LNCAP (cell line): ENCODE data around the gene LSM10.
A peak's percentile ranks its signal among the peaks of the same experiment; 100 is the strongest.

Source experiments
- TF ChIP-seq, protein P1 (sequence below): fragments of 450-650 bp; IDR thresholded peaks from 2 replicates; pipeline ENCODE4 v1.5.1; 2017; ENCODE audit warnings: mild to moderate bottlenecking

Gene LSM10

GRCh38 chr1:36382231-36382630, 15.5 kb downstream of the LSM10 start:
- TF ChIP-seq, protein P1, sequence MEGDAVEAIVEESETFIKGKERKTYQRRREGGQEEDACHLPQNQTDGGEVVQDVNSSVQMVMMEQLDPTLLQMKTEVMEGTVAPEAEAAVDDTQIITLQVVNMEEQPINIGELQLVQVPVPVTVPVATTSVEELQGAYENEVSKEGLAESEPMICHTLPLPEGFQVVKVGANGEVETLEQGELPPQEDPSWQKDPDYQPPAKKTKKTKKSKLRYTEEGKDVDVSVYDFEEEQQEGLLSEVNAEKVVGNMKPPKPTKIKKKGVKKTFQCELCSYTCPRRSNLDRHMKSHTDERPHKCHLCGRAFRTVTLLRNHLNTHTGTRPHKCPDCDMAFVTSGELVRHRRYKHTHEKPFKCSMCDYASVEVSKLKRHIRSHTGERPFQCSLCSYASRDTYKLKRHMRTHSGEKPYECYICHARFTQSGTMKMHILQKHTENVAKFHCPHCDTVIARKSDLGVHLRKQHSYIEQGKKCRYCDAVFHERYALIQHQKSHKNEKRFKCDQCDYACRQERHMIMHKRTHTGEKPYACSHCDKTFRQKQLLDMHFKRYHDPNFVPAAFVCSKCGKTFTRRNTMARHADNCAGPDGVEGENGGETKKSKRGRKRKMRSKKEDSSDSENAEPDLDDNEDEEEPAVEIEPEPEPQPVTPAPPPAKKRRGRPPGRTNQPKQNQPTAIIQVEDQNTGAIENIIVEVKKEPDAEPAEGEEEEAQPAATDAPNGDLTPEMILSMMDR: no peak

GRCh38 chr1:36381405-36381804, 16.3 kb downstream of the LSM10 start:
- TF ChIP-seq, protein P1: no peak

- TF ChIP-seq, protein P1: no peak
These were observed 16.9 kb downstream of the LSM10 start for GRCh38 chr1:36380782-36381181.

DNA sequence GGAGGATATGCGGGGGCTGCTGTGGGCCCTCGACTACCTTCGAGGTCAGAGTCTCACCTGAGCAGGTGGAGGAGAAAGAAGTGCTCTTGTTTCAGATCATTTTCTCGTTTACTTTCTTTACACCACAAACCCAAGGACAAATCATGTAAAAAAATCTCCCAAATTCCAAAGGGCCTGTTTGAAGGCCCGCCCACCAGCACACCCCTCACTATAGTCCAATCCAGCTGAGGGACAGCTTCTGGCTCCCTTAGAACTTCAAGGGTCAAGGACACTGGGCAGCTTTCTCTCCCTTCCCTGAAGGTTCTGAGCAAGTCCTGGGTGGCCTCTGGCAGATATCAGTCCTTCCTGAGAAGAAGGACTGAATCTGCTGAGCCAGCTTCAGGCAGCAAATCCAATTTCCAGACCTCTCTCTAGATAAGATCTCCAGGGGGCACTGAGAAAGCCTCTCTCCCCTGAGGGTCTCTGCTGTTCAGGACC, 17.5 kb downstream of the LSM10 start:
- TF ChIP-seq, protein P1: no peak

DNA sequence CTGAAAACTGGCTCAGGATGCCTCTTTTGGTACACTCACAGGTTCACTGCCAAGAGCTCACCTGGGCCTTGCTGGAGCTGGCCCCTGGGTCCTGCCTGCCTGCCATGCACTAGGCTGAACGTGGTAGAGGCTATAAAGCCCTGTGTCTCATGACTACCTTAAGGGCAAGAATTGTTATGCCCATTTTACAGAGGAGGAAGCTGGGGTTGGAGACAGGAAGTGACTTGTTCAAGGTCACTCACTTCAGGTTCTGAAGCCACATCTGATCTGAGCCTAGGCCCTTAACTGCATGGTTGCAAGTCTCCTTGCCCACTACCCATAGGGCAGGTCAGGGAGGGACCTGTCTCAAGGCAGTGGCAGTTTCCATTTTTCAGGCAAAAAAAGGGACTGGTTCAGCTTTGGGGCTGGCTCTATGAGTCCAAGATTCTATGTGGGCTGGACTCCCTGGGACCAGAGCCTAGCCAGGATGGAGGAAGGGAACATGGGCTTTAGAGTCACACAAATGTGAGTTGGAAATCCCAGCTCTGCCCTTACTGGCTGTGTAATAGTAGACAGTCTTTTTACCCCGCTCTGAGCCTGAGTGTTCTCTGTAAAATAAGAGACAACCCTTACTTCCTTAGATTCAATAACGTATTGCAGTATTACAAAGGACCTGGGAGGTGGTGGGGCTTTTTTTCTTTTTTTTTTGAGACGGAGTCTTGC, 19.8 kb downstream of the LSM10 start:
- TF ChIP-seq, protein P1: no peak

- TF ChIP-seq, protein P1: no peak
These were observed 25.1 kb downstream of the LSM10 start for GRCh38 chr1:36372617-36373016.

DNA sequence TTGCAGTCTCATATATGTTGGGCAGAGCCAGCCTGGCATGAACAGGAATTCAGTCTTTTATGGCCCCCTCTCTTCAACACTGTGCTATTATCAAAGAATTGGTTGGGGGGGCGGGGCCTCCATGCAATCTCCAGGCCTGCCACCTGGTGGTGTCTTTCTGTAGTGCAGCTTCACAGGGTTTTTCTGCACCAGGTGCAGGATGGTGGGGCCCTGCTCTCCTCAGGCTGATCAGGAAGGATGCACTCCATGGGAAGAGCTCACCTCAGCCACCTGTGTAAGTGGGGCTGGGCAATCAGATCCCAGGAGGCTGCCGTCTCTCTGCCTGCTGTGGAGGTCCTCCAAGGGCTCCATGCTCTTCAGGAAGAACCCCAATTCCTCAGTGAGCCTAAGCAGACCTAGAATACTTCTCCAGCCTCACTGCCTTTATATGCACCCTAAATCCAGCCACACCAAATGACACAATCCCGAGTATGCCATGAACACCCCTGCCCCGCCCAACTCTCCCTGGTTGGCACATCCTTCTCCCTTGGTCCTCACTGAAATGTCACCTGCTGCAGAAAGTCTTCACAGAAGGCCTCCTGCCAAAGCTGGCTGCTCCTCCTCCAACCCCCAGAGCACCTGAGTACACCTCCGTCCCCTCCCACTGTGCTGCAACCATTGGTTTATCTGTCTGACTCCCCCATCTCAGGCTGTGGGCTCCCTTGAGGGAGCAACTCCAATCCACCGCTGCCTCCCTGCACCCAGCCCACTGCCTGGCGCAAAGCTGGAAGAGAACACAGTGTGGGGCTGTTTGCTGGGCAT, 28.4 kb downstream of the LSM10 start:
- TF ChIP-seq, protein P1: peak; percentile 91
